ENCODE measurements around the gene LMF2. TPM values are rescaled to one million over a fixed set of nuclear protein-coding genes. Genes with fewer than 3 reads are reported as not detected.
"Not testable (repeated sequence)": the region's sequence is repeated elsewhere in the genome, so short reads cannot be mapped to it uniquely, and the experiment has no call there.

The LMF2 gene
- polyA plus RNA-seq, 4 donors, result 30.3 to 73.2 (median 55.4) TPM

GRCh38 chr22:50524676-50525103, 17.2 kb upstream of the LMF2 start:
- no peak for DNase-seq (ENCODE audit: low read depth in 4 of 4, low spot score in 2 of 4)

- no peak for DNase-seq (ENCODE audit: low read depth in 4 of 4, low spot score in 2 of 4)
These were observed 16.5 kb upstream of the LMF2 start for GRCh38 chr22:50523806-50524675.

- no peak for DNase-seq (ENCODE audit: low read depth in 4 of 4, low spot score in 2 of 4)
These were observed 15.9 kb upstream of the LMF2 start for GRCh38 chr22:50523458-50523805.

- DNase-seq (ENCODE audit: low read depth in 4 of 4, low spot score in 2 of 4), result no peak
These were observed 15.4 kb upstream of the LMF2 start for GRCh38 chr22:50522806-50523438.

GRCh38 chr22:50522208-50522805, 14.8 kb upstream of the LMF2 start:
- no peak for DNase-seq (ENCODE audit: low read depth in 4 of 4, low spot score in 2 of 4)

GRCh38 chr22:50521710-50522109, 14.2 kb upstream of the LMF2 start:
- DNase-seq (ENCODE audit: low read depth in 4 of 4, low spot score in 2 of 4), result no peak

- no peak for DNase-seq (ENCODE audit: low read depth in 4 of 4, low spot score in 2 of 4)
These were observed 13.4 kb upstream of the LMF2 start for GRCh38 chr22:50520826-50521453.

GRCh38 chr22:50520184-50520583, 12.7 kb upstream of the LMF2 start:
- not testable (repeated sequence) for DNase-seq (ENCODE audit: low read depth in 4 of 4, low spot score in 2 of 4)

- no peak for DNase-seq (ENCODE audit: low read depth in 4 of 4, low spot score in 2 of 4)
These were observed 11.6 kb upstream of the LMF2 start for GRCh38 chr22:50519151-50519550.

GRCh38 chr22:50518606-50519005, 11.1 kb upstream of the LMF2 start:
- DNase-seq (ENCODE audit: low read depth in 4 of 4, low spot score in 2 of 4), result no peak

GRCh38 chr22:50517495-50518260, 10.2 kb upstream of the LMF2 start:
- DNase-seq (ENCODE audit: low read depth in 4 of 4, low spot score in 2 of 4), result no peak

GRCh38 chr22:50516891-50517290, 9.4 kb upstream of the LMF2 start:
- no peak for DNase-seq (ENCODE audit: low read depth in 4 of 4, low spot score in 2 of 4)

- DNase-seq (ENCODE audit: low read depth in 4 of 4, low spot score in 2 of 4), result no peak
These were observed 8.6 kb upstream of the LMF2 start for GRCh38 chr22:50516068-50516467.

GRCh38 chr22:50513175-50513574, 5.7 kb upstream of the LMF2 start:
- DNase-seq (ENCODE audit: low read depth in 4 of 4, low spot score in 2 of 4), result no peak

- DNase-seq (ENCODE audit: low read depth in 4 of 4, low spot score in 2 of 4), result no peak
These were observed 1.4 kb upstream of the LMF2 start for GRCh38 chr22:50508897-50509296.

GRCh38 chr22:50507991-50508884, 736 bp upstream of the LMF2 start, which contains the start of gene NCAPH2:
Gene NCAPH2, plus strand, starts transcription at chr22:50508224. Its CDS starts 114 bp downstream, at chr22:50508338.
- DNase-seq (ENCODE audit: low read depth in 4 of 4, low spot score in 2 of 4), result peak; percentile 82 to 98 (median 96)

- DNase-seq (ENCODE audit: low read depth in 4 of 4, low spot score in 2 of 4), result no peak
These were observed 686 bp downstream of the LMF2 start for GRCh38 chr22:50506611-50507420.

- no peak for DNase-seq (ENCODE audit: low read depth in 4 of 4, low spot score in 2 of 4)
These were observed 1.5 kb downstream of the LMF2 start for GRCh38 chr22:50505776-50506610.

Measured in left renal cortex interstitium (tissue), 4 donors.